CD14-positive monocyte (primary cell): ENCODE measurements around the gene OR5V1. TPM values are rescaled to one million over a fixed set of nuclear protein-coding genes. Genes with fewer than 3 reads are reported as not detected.

Source experiments
- DNase-seq, 3 donors: peaks; one replicate each; pipeline ENCODE4 v3.0.0-alpha.2; 2011 to 2022
- H2AFZ ChIP-seq: 2 replicates; pipeline ENCODE4 v1.6.0; 2012; ENCODE audit warnings: mild to moderate bottlenecking, low read depth, low read length, inconsistent platforms; ENCODE audit not compliant: insufficient read depth, poor library complexity, severe bottlenecking
- H3K27ac ChIP-seq, 2 donors: 1 replicate in 1 of 2; 2 replicates in 1 of 2; pipeline ENCODE4 v1.5.1; 2012 to 2013; ENCODE audit warnings: low read length in 2 of 2, control low read depth in 1 of 2, inconsistent platforms in 1 of 2, low read depth in 1 of 2, mild to moderate bottlenecking in 1 of 2
- H3K27me3 ChIP-seq, 2 donors: one replicate each; pipeline versions ENCODE4 v1.6.0 to v1.6.1; 2011 to 2013; ENCODE audit warnings: low read length in 2 of 2; ENCODE audit not compliant: control insufficient read depth in 2 of 2, insufficient read depth in 2 of 2
- H3K36me3 ChIP-seq, 2 donors: replicated peaks in 1 of 2; 1 replicate in 1 of 2; 2 replicates in 1 of 2; pipeline versions ENCODE4 v1.5.1 to v1.6.1; 2012 to 2013; ENCODE audit warnings: low read length in 2 of 2, control low read depth in 1 of 2, inconsistent platforms in 1 of 2, mild to moderate bottlenecking in 1 of 2; ENCODE audit not compliant: insufficient read depth in 2 of 2, control insufficient read depth in 1 of 2
- H3K4me1 ChIP-seq, 2 donors: 1 replicate in 1 of 2; 2 replicates in 1 of 2; pipeline versions ENCODE4 v1.5.1 to v1.6.1; 2012 to 2013; ENCODE audit warnings: low read length in 2 of 2, control low read depth in 1 of 2, inconsistent platforms in 1 of 2, mild to moderate bottlenecking in 1 of 2, moderate library complexity in 1 of 2; ENCODE audit not compliant: insufficient read depth in 2 of 2, control insufficient read depth in 1 of 2
- H3K4me2 ChIP-seq: replicated peaks from 2 replicates; pipeline ENCODE3; 2012; ENCODE audit warnings: low read length, moderate library complexity, mild to moderate bottlenecking; ENCODE audit not compliant: poor library complexity, severe bottlenecking; ENCODE audit errors: extremely low read depth
- H3K4me3 ChIP-seq, 3 experiments: fragments of 200-600 bp in 1 of 3; sonication (generic) in 1 of 3; replicated peaks in 1 of 3; 1 replicate in 2 of 3; 2 replicates in 1 of 3; pipeline ENCODE4 v1.5.1; 2011 to 2013; ENCODE audit warnings: low read length in 3 of 3, mild to moderate bottlenecking in 3 of 3, control low read depth in 2 of 3, low read depth in 2 of 3, inconsistent platforms in 1 of 3, moderate library complexity in 1 of 3
- H3K79me2 ChIP-seq: 2 replicates; pipeline ENCODE4 v1.6.0; 2012; ENCODE audit warnings: mild to moderate bottlenecking, control low read depth, inconsistent platforms, low read length, moderate library complexity; ENCODE audit not compliant: insufficient read depth
- H3K9ac ChIP-seq: 2 replicates; pipeline ENCODE4 v1.6.0; 2017; ENCODE audit warnings: low read length, mild to moderate bottlenecking; ENCODE audit not compliant: insufficient read depth, poor library complexity, severe bottlenecking
- H3K9me3 ChIP-seq, 2 donors: replicated peaks in 1 of 2; 1 replicate in 1 of 2; 2 replicates in 1 of 2; pipeline versions ENCODE4 v1.5.1 to v1.6.1; 2012 to 2013; ENCODE audit warnings: low read length in 2 of 2, control low read depth in 1 of 2; ENCODE audit not compliant: control insufficient read depth in 1 of 2, insufficient read depth in 1 of 2
- H4K20me1 ChIP-seq: 2 replicates; pipeline ENCODE4 v1.6.0; 2012; ENCODE audit warnings: mild to moderate bottlenecking, low read length, control low read depth, moderate library complexity; ENCODE audit not compliant: insufficient read depth
- H3K27ac Mint-ChIP-seq, 7 donors: one replicate each; pipeline ENCODE4 v1.8.0; 2020; ENCODE audit warnings: mild to moderate bottlenecking in 7 of 7, mixed read lengths in 7 of 7, moderate library complexity in 6 of 7, inconsistent platforms in 2 of 7
- H3K27me3 Mint-ChIP-seq, 3 donors: one replicate each; pipeline ENCODE4 v1.8.0; 2021 to 2022; ENCODE audit warnings: low read depth in 3 of 3, mild to moderate bottlenecking in 3 of 3, mixed read lengths in 3 of 3, moderate library complexity in 3 of 3, inconsistent platforms in 1 of 3
- H3K36me3 Mint-ChIP-seq, 2 donors: one replicate each; pipeline ENCODE4 v1.8.0; 2020; ENCODE audit warnings: mixed read lengths in 2 of 2, inconsistent platforms in 1 of 2, mild to moderate bottlenecking in 1 of 2
- H3K4me1 Mint-ChIP-seq: one replicate; pipeline ENCODE4 v1.8.0; 2020; ENCODE audit warnings: mild to moderate bottlenecking, mixed read lengths
- H3K4me3 Mint-ChIP-seq, 2 donors: one replicate each; pipeline ENCODE4 v1.8.0; 2020; ENCODE audit warnings: mild to moderate bottlenecking in 2 of 2, mixed read lengths in 2 of 2, moderate library complexity in 1 of 2
- H3K9me3 Mint-ChIP-seq, 7 donors: one replicate each; pipeline ENCODE4 v1.8.0; 2020 to 2022; ENCODE audit warnings: mixed read lengths in 7 of 7, mild to moderate bottlenecking in 6 of 7, moderate library complexity in 6 of 7, inconsistent platforms in 2 of 7
- CTCF ChIP-seq: fragments of 200-600 bp; IDR thresholded peaks from one replicate; pipeline ENCODE4 v1.8.0; 2022; ENCODE audit warnings: antibody characterized with exemption, mild to moderate bottlenecking
- WGBS: methylation state at CpG from one replicate; pipeline ENCODE4 v1.1.5; 2013; ENCODE audit warnings: missing lambda C conversion rate; ENCODE audit not compliant: insufficient coverage; 5-methylcytosine and 5-hydroxymethylcytosine counted together
- intact Hi-C, 2 donors: fragments of 100-400 bp; cut with micrococcal nuclease; formaldehyde crosslinking; loops; one replicate each; pipeline versions ENCODE4 v1.15.0 to v1.15.1; 2023
- polyA plus RNA-seq, 3 donors: library from polyadenylated mRNA; depleted of rRNA in 1 of 3; unstranded in 2 of 3; stranded (reverse) in 1 of 3; fragments of 300-500 nt in 2 of 3; fragments of >200 nt in 1 of 3; fragmentation: Illumina TruSeq in 2 of 3; gene quantifications; 1 replicate in 2 of 3; 2 replicates in 1 of 3; pipeline ENCODE4 v1.2.3, GENCODE V29; 2012 to 2021

The OR5V1 gene
- polyA plus RNA-seq, 3 donors = not detected

- Histone ChIP-seq H4K20me1 (no peaks in the 10 kb centered on the region), H3K27ac (no peak overlapping the region), H3K9me3 (peaks cover 0 to under 1% of the 10 kb centered on the region in 2 donors), H2AFZ (no peak overlapping the region), H3K4me1 (no peaks in the 10 kb centered on the region), H3K79me2 (no peaks in the 10 kb centered on the region), H3K36me3 (no peaks in the 10 kb centered on the region), H3K9ac (no peak overlapping the region), H3K4me2 (no peak overlapping the region), H3K4me3 (no peak overlapping the region), H3K27me3 (no peaks in the 10 kb centered on the region)
- Mint-ChIP-seq H3K36me3 (no peaks in the 10 kb centered on the region), H3K9me3 (peaks cover 0 to 9% (median 2%) of the 10 kb centered on the region in 7 donors), H3K27ac (no peak overlapping the region), H3K4me1 (no peaks in the 10 kb centered on the region), H3K4me3 (no peak overlapping the region), H3K27me3 (peaks cover 0 to 3% (median 1%) of the 10 kb centered on the region in 3 donors)
- no CpG with 5 or more reads among the region's 1 CpG for WGBS
- no peak for TF ChIP-seq CTCF
- intact Hi-C loops = no loop called here
- no peak for DNase-seq
These were observed 35.1 kb upstream of the OR5V1 start for GRCh38 chr6:29403801-29404200.

GRCh38 chr6:29399525-29399924 is 30.9 kb upstream of the OR5V1 start:
- DNase-seq = no peak
- no CpG with 5 or more reads among the region's 2 CpGs for WGBS
- TF ChIP-seq CTCF = no peak
- Mint-ChIP-seq H3K4me1 (no peaks in the 10 kb centered on the region), H3K27ac (no peak overlapping the region), H3K9me3 (peaks cover 0 to 2% (median 0%) of the 10 kb centered on the region in 7 donors), H3K27me3 (peaks cover 2 to 8% (median 3%) of the 10 kb centered on the region in 3 donors), H3K4me3 (no peak overlapping the region), H3K36me3 (no peaks in the 10 kb centered on the region)
- Histone ChIP-seq H2AFZ (no peak overlapping the region), H3K4me1 (no peaks in the 10 kb centered on the region), H3K9ac (no peak overlapping the region), H3K4me2 (no peak overlapping the region), H3K36me3 (no peaks in the 10 kb centered on the region), H3K27me3 (no peaks in the 10 kb centered on the region), H3K9me3 (no peaks in the 10 kb centered on the region), H3K4me3 (no peak overlapping the region), H4K20me1 (no peaks in the 10 kb centered on the region), H3K27ac (no peak overlapping the region), H3K79me2 (no peaks in the 10 kb centered on the region)
- intact Hi-C loops = no loop called here
